Embryonic facial prominence (tissue), 1 donor: ENCODE data around the gene CHST3.

Experiments used
- DNase-seq: peaks from one replicate; pipeline ENCODE4 v3.0.0-alpha.2; 2016; ENCODE audit errors: extremely low spot score

Gene CHST3

DNA sequence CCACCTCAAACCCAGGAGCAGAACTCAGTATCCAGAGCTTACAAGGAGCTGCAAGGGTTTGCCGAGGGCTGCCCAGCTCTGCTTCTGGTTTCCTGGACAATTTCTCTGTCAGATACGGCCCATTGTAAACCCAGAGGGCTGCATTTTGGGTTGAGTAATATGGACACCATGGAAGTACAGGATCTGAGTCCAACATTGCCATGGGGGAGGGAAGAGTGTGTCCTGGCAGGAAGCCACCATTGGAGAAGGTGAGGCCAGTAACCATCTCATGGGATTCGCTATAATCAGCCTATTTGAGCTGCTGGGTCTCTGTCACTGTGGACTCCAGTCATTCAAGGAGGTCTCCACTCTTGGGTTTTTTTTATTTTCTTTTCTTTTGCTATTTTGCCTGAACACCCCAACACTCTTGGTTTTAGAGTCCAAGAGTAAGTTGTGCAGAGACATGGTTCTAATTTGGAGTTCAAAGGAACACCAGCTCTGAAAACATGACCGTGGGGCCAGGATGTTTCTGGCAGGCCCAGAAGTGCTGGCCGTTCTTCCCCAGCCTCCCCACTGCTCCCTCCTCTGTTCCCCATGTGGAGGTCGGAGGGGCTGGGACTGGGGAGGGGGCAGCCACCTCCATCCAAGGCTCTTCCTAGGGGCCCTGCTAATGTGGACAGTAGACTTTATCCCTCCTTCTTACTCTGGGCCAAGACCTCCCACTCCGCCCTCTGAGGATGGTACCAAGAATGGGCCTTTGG lies 46.2 kb downstream of the CHST3 start:
- no peak for DNase-seq

DNA sequence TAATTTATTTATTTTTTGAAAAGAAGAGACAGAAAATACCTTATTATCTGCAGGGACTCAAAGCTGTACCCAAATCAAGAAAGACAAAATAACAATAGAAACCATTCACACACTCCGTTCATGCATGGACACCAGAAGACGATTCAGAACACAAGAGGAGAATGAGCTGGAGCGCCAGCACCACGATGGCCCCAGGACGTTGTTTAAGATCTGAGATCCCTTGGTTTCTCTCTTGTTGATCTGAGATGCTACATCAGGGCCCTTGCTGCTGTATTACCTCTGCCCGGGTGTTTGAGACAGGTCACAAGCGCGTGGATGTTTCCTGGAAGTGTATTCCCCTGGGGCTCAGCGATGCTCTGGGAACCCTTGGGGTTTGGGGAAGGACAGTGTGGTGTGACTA lies 46.8 kb downstream of the CHST3 start:
- DNase-seq = no peak

DNA sequence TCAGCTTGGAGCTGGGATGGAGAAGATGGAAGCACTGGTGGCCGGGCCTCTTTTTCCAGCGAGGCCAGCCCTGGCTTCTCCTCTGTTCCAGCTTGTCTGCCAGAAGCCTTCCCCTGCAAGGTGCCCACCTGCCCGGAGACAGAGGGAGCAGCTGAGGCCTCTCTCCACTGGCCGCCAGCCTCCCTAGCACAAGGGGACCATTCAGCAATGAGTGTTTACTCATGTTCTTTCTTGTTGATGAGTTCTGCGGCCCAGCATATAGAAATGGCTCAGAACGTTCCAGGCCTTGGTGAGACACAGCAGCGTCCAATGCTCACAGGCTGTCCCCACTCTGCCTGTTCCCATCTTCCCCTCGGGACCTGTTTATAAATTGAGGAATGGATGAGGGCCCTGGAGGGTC lies 47.3 kb downstream of the CHST3 start:
- DNase-seq = no peak

DNA sequence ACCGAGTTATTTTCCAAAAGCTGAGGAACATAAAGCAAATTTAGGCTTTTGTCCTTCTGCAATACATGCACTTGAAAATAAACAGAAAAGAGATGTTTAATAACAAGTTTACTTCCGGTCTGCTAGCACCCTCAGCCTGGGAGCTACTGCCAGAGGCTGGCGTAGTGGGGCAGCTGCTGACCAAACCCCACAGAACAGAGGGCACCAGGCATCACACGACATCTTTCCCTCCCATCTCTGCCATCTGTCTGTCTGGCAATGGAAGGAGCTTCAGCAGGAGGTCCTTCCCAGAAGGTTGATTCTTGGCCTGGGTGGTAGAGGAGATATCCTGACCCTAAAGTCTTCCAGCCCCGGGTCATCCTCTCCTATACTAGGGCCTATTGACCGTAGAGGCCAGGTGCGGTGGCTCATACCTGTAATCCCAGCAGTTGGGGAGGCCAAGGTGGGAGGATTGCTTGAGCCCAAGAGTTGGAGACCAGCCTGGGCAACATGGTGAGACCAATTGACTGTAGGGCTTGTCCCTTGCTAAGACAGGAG lies 47.8 kb downstream of the CHST3 start:
- no peak for DNase-seq

DNA sequence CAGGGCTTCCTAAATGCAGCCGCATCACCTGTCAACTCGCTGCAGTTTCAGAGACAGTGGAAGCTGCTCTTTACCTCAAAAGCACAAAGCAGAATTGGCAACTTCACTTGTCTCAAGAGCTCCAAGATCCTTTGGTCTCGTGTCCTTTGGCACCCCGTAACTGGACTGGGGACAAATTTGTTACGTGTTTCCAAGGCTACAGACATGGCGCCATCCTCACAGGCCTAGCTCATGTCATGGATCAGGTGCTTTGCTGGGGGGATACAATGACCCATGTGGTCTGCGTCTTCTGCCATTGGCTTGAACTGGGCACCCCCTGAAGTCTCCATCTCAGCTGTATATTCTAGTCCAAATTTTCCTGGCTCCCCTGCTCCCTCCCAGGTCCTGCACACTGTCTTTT lies 48.6 kb downstream of the CHST3 start:
- no peak for DNase-seq

DNA sequence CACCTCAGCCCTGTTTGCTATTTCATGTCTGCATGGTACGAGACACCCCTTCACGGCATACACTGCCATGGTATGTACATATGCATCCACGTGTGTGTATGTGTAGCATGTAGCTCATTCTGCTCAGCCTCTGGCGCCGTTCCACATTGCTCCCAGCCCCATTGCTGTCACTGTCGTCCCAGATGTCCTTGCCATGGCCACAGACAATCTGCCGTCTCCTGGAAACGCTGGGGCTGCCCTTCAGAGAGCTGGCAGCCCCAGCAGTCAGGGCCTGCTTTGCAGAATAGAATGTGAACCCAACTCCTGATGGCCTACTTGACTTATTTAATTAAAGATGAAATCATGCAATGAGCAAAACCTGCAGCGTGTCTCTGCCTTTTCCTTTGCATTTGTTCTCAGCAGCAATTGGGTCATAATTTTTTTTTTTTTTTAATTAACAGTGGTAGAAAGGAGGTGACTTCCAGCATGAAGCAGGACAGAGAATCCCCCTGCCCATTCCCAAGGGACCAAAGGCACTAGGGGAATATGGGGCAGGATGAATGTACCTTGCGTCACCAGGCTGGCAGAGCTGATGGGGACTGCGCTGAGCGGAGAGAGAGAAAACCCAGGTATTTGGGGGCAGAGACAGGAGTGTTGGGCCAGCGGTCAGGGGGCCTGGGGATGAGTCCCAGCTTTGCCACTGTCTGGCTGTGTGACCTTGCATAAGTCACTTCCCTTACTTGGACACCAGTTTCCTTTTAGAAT lies 49.2 kb downstream of the CHST3 start:
- no peak for DNase-seq

DNA sequence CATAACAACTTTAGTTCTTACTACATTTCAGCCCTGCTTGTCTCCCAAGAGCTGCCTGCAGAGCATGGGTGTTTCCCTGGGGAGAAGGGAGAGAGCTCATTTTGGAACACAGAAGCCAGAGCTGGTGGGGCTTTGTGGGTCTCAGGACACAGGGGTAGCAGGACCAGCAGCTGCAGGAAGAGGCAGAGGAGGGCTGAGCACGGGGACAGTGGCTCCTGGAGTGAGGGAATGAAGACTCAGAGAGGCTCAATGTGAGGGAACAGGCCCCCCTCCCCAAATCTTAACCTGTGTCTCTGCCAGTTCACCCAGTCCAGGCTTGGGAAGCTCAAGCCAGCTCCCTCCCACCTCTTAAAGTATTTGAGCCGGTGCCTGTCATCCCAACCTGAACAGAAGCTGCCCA lies 50.0 kb downstream of the CHST3 start:
- no peak for DNase-seq

DNA sequence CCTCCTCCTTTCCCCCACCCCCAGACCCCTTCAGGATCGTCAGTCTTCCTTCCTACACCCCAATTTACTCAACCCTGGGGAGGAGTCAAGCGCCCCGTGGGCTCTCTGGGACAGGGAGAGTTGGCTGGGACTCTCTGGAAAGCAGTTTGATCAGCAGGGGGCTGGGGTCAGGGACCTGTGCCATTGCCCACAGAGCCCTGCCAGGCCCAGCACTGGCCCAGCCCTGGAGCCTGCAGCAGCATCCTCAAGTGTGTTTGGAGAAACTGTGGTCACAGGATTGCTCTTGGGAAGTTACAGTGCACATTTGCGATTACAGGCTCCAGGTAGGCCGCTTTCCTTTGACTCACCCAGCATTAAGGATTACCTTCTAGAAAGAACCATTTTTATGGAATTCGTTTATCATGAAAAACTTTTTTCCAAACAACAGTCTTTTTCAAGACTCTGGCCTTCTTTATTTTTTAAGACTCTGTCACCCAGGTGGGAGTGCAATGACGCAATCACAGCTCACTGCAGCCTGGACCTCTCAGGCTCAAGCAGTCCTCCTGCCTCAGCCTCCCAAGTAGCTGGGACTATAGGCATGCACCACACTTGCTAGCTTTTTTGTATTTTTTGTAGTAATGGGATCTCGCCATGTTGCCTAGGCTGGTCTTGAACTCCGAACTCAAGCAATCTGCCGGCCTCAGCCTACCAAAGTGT lies 50.7 kb downstream of the CHST3 start:
- no peak for DNase-seq

DNA sequence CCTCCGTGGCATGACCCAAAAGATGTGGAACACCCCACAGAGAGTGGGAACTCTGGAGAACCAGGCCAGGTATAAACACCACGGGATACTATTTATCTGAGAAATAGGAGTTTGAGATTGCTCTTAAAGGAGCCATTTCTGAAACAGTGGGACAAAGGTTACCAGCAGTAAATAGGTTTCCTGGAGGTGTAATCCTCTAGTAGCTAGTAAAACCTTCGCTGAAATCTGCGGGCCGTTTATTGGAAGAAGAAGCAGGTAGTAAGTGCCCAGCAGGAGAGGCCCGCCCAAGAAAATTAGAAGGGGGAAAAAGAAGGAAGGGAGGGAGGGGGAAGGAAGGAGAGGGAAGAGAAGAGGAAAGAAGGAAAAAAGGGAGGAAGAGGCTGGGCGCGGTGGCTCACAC lies 51.6 kb downstream of the CHST3 start:
- DNase-seq = no peak

DNA sequence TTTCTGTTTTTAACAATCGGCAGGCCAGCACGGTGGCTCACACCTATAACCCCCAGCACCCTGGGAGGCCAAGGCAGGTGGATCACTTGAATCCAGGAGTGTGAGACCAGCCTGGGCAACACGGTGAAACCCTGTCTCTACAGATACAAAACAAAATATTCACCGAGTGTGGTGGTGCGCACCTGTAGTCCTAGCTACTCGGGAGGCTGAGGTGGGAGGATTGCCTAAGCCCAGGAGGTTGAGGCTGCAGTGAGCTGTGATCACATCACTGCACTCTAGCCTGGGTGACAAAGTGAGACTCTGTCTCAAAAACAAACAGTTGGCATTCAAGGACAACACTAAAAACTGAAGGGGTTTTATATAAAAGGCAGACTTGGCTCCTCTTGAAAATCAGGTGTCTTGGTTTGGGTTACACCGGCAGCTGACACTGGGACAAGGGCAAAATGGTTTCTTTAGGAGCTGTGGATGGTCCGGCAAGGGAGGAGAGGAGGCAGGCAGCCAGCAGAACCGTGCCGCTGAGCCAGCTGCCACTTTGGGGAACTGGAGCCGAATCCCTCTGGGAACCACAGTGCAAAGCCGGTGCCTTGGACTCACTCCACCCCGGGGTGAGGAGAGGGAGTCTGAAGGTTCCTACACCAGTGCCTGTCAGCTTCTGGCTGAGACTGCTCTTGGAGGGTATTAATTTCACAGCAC lies 52.6 kb downstream of the CHST3 start:
- no peak for DNase-seq

DNA sequence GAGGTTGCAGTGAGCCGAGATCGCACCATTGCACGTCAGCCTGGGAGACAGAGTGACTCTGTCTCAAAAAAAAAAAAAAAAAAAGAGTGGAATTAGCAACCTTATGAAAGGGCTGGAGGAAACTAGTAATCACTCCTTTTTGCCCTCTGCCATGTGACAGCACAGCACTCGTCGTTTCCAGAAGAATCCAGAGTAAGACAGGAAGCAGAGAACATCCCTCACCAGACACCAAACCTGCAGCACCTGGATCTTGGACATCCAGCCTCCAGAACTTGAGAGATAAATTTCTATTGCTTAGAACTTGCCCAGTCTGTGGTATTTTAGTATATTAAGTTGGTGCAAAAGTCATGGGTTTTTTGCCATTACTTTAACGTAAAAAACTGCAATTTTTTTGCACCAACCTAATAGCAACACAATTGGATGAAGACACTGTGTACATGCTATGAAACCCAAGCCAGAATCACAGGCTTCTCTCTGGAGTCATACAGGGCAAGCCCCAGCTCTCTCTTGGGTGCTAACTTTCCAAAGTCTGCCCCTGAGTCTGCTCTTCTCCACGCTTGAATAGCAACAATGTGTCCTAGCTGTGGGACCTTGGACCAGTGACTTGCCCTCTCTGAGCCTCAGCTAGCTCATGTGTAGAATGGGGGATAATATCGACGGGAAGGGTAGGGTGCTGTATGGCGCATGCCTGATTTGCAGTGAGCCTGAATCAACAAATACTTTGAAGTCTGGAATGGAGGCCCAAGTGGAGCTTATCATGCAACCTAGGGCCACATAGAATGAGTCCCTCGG lies 55.1 kb downstream of the CHST3 start:
- DNase-seq = no peak

DNA sequence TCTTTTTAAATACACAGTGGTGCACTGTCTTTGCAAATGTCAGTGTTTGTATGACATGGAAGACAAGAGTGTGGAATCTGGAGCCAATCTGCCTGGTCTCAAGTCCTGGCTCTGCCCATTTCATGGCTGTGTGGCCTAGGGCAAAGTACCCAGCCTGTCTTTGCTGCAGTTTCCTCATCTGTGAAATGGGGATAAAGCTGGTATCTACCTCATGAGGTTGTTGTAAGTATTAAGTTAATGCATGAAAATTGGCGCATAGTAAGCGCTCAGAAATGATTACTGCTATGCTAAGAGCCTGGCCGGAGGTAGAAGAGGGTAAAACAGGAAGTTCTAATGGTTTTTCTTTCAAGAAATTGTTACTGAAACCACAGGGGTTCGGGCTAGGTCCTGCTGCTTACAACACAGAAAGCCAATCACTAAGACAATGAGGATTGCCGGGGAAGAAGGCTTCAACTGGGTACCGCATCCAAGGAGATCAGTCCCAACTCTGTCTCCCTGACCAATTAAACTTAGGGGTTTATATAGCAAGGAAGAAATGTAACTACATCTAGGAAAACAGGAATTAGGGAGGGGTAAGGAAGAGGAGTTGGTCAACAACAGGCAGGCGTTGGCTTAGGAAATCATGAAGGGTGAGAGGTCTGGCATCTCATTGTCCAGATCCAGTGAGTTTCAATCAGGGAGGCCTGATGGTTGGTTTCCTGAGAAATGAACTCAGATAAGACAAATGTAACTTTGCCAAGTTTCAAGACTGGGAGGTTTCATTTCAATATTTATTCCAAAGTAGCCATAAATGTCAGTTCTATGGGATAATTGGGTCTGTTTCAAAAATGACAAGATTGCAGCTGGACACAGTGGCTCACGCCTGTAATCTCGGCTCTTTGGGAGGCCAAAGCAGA lies 57.0 kb downstream of the CHST3 start:
- no peak for DNase-seq

DNA sequence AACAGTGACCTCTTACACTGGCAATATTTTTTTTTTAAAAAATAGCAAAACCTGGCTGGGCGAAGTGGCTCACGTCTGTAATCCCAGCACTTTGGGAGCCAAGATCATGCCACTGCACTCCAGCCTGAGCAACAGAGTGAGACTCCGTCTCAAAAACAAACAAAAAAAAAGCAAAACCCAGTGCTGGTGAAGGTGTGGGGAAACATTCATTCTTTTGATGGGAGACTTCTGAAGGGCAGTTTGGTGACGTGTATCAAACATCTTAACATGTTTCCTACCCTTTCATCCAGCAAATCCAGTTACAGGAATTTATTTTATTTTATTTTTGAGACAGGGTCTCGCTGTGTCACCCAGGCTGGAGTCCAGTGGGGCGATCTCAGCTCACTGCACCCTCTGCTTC lies 58.0 kb downstream of the CHST3 start:
- DNase-seq = no peak

DNA sequence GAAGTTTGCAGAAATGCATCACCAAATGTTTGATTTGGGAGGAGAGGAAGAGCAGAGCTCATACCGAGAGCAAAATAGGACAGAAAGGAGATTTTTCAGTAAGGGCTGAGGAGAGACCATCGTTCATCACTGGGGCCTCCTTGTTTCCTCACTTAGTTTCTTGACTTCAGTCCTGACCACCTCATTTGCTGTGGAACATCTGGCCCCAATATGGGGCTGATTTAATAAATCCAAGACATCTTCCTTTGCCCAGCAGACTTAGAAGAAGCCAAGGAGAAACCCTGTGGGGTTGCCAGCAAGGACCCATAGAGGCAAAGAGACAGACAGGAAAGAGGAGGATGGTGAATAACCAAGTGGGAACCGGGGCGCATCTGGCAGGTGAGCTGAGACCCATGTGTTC lies 60.4 kb downstream of the CHST3 start:
- DNase-seq = no peak

DNA sequence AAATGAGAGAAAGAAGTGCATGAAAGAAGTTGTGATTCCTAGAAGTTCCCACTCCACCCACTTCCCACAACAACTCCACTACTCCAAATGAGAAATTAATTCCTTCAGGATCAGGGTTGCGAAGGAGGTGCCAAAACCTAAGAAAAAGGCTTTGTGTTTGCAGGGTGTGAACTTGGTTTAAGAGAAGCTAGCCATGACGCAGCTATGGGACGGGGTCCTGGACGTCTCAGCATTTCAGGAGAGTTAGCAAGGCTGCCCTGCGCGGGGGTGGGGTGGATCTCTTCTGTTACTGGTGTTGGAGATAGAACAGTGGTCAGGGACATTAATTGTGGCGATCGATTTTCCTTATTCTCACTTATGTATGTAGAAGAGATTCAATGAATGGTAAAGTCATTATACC lies 61.2 kb downstream of the CHST3 start:
- no peak for DNase-seq

DNA sequence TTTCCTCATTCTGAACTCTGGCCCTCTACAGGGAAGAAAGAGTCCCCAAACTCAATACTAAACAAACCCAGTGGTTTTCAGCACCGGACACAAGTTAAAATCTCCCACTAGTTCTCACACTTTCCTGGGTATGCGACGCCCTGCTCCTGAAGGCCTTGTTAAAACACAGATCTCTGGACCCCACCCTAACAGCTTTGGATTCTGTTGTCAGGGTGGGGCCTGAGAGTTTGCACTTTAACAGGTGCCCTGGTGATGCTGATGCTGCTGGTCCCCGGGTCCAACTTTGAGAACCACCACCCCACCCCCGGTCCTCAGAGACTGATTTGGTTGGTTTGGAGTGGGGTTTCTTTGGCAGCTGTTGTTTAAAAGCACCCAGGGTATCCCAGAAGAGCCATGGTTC lies 61.6 kb downstream of the CHST3 start:
- no peak for DNase-seq

DNA sequence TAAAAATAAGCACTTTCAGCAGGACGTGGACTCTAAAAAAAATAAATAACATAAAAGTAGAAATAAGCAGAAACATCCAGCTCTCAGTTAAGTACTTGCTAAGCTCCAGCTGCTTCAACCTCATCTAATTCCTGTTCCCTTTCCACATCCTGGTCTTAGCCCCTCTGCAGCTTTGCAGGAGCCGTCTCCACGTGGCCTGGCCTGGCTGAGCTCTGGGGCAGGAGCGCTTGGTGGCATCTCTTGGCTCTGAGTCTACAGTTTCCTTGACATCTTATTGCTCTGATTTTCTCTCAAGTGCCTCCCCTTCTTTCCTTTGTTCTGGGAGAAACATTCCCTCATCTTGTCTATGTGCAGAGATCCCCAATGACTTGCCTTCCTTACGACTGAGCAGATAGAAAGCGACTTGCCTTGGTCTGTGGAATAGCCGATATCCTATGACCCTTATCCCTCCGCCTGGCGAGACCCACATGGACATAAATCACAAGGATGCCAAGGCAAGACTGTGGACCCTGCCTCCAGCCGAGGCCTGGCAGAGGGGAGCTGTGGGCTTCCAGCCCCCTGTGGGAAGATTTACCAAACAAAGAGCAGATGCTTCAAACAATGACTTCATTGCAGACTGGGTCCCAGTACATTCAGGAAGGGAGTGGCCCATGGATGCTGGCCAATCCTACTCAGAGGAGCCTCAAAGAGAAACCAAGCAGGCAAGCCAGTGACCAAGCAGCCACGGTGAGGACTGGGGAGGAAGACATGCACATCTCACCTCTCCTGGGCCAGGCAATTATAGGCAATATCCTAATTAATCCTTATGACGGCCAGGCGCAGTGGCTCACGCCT lies 62.3 kb downstream of the CHST3 start:
- DNase-seq = no peak

DNA sequence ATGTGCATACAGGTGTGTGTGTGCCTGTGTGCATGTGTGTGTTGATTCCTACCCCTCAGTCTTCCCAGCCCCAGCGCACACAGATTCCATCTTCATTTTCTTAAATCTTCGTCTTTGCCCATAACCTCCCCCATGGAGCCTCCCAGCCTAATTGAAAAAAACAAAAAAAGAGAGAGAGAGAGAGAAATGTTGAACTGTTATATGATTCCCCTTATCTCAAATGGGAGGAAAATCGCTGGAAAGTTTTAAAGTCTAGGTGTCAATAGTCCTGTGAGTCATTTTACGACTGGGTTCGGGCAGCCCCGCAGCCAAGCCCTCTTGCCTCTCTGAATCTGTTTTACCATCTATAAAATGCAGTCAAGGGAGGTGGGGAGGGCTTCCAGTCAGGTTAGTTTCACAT lies 63.3 kb downstream of the CHST3 start:
- no peak for DNase-seq

DNA sequence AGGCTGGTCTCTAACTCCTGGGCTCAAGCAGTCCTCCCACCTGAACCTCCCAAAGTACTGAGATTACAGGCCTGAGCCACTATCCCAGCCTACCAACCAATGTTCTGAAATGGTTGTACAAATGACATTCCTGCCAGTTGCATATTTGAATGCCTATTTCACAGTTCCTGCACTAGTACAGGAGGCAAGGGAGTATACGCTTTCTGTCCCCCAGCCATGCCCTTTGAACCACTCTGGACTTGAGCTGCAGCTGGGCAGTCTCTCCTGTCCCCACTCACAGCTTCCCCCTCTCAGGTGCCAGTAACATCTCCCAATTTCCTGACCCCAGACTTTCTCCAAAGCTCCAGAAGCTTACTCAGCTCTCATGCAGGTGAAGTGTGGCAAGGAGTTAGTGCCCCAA lies 65.2 kb downstream of the CHST3 start:
- no peak for DNase-seq
